OCI-LY1 (cell line): ENCODE data around the gene LRRC9.
"Not testable (repeated sequence)": the region's sequence is repeated elsewhere in the genome, so short reads cannot be mapped to it uniquely, and the experiment has no call there.

Source experiments
- H2AFZ ChIP-seq: fragments of 200-600 bp; sonication (generic), shearing (Covaris generic); 2 replicates; pipeline ENCODE4 v1.6.0; 2014; ENCODE audit warnings: antibody characterized with exemption, mild to moderate bottlenecking, low read length
- H3F3A ChIP-seq: fragments of 200-600 bp; sonication (generic), shearing (Covaris generic); 2 replicates; pipeline ENCODE4 v1.6.0; 2014; ENCODE audit warnings: mild to moderate bottlenecking, antibody characterized with exemption, low read length, moderate library complexity; ENCODE audit not compliant: insufficient read depth
- H3K27ac ChIP-seq: fragments of 200-600 bp; sonication (generic); 2 replicates; pipeline ENCODE4 v1.5.1; 2014; ENCODE audit warnings: low read length, mixed run types, mild to moderate bottlenecking, low read depth; ENCODE audit not compliant: poor library complexity, severe bottlenecking
- H3K27me3 ChIP-seq: fragments of 200-600 bp; sonication (generic); 2 replicates; pipeline ENCODE4 v1.6.0; 2014; ENCODE audit warnings: antibody characterized with exemption, mild to moderate bottlenecking, low read length, moderate library complexity; ENCODE audit not compliant: insufficient read depth
- H3K36me3 ChIP-seq: fragments of 200-600 bp; sonication (generic); 2 replicates; pipeline ENCODE4 v1.6.1; 2014; ENCODE audit warnings: mild to moderate bottlenecking, antibody characterized with exemption, low read length, moderate library complexity, mixed read lengths; ENCODE audit not compliant: insufficient read depth
- H3K4me1 ChIP-seq: fragments of 200-600 bp; sonication (generic); 2 replicates; pipeline ENCODE4 v1.5.1; 2014; ENCODE audit warnings: mild to moderate bottlenecking, low read length, moderate library complexity; ENCODE audit not compliant: insufficient read depth, severe bottlenecking
- H3K4me2 ChIP-seq: fragments of 200-600 bp; sonication (generic), shearing (Covaris generic); 2 replicates; pipeline ENCODE4 v1.6.1; 2014; ENCODE audit warnings: low read length
- H3K4me3 ChIP-seq: fragments of 200-600 bp; sonication (generic); 2 replicates; pipeline ENCODE4 v1.5.1; 2014; ENCODE audit warnings: low read length, low read depth, mild to moderate bottlenecking, mixed read lengths; ENCODE audit not compliant: poor library complexity, severe bottlenecking
- H3K79me2 ChIP-seq: fragments of 200-600 bp; shearing (Covaris generic); 2 replicates; pipeline ENCODE4 v1.6.1; 2016; ENCODE audit warnings: mixed run types, low read length, mixed read lengths; ENCODE audit not compliant: insufficient read depth
- H3K9ac ChIP-seq: fragments of 200-600 bp; sonication (generic), shearing (Covaris generic); 2 replicates; pipeline ENCODE4 v1.6.1; 2014; ENCODE audit warnings: mild to moderate bottlenecking, low read length, mixed read lengths
- H3K9me2 ChIP-seq: fragments of 200-600 bp; sonication (generic), shearing (Covaris generic); 2 replicates; pipeline ENCODE4 v1.6.1; 2014; ENCODE audit warnings: low read depth, mild to moderate bottlenecking, low read length, mixed read lengths
- H3K9me3 ChIP-seq: fragments of 200-600 bp; shearing (Covaris generic); 2 replicates; pipeline ENCODE4 v1.6.1; 2014; ENCODE audit warnings: low read length, mixed read lengths
- H4K20me1 ChIP-seq: fragments of 200-600 bp; sonication (generic), shearing (Covaris generic); 2 replicates; pipeline ENCODE4 v1.6.0; 2016; ENCODE audit warnings: mild to moderate bottlenecking, low read length; ENCODE audit not compliant: insufficient read depth
- EZH2 ChIP-seq: fragments of 200-600 bp; sonication (generic), shearing (Covaris generic); IDR thresholded peaks from 2 replicates; pipeline ENCODE4 v1.8.0; 2017; ENCODE audit warnings: borderline replicate concordance, mixed run types, mild to moderate bottlenecking, antibody characterized with exemption, low read length, moderate library complexity, mixed read lengths
- TF ChIP-seq, protein P1 (sequence below): fragments of 200-600 bp; sonication (generic), shearing (Covaris generic); IDR thresholded peaks from 2 replicates; pipeline ENCODE4 v1.5.1; 2017; ENCODE audit warnings: mild to moderate bottlenecking, antibody characterized with exemption, low read length, moderate library complexity, mixed read lengths

Gene LRRC9

DNA sequence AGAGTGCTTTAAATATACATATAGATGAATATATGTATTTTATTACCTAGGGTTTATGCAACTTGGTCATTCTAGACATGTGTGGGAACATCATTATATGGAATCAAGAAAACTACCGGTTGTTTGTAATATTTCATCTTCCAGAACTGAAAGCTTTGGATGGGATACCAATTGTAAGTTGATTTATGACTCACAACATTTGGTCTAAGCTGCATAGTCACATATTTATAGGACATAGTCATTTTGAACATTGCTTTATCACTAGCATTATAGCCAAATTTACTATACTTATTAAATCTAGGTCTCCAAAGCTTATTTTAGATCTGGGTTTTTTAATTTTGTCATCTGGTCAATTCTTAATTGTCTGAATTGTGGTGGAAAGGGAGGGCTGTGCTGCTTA is 88.1 kb downstream of the LRRC9 start:
- H3K4me1 ChIP-seq: no peaks in the 10 kb centered on the region
- no peak overlapping the region for H2AFZ ChIP-seq
- no peaks in the 10 kb centered on the region for H3K79me2 ChIP-seq
- H3K36me3 ChIP-seq: no peaks in the 10 kb centered on the region
- no peaks in the 10 kb centered on the region for H3F3A ChIP-seq
- H3K9me2 ChIP-seq: no peaks in the 10 kb centered on the region
- no peaks in the 10 kb centered on the region for H3K9me3 ChIP-seq
- H3K9ac ChIP-seq: no peak overlapping the region
- H3K4me3 ChIP-seq: no peak overlapping the region
- H3K27me3 ChIP-seq: no peaks in the 10 kb centered on the region
- H3K4me2 ChIP-seq: no peak overlapping the region
- H4K20me1 ChIP-seq: no peaks in the 10 kb centered on the region
- TF ChIP-seq, protein P1, sequence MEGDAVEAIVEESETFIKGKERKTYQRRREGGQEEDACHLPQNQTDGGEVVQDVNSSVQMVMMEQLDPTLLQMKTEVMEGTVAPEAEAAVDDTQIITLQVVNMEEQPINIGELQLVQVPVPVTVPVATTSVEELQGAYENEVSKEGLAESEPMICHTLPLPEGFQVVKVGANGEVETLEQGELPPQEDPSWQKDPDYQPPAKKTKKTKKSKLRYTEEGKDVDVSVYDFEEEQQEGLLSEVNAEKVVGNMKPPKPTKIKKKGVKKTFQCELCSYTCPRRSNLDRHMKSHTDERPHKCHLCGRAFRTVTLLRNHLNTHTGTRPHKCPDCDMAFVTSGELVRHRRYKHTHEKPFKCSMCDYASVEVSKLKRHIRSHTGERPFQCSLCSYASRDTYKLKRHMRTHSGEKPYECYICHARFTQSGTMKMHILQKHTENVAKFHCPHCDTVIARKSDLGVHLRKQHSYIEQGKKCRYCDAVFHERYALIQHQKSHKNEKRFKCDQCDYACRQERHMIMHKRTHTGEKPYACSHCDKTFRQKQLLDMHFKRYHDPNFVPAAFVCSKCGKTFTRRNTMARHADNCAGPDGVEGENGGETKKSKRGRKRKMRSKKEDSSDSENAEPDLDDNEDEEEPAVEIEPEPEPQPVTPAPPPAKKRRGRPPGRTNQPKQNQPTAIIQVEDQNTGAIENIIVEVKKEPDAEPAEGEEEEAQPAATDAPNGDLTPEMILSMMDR: no peak
- no peak for TF ChIP-seq EZH2
- no peak overlapping the region for H3K27ac ChIP-seq

DNA sequence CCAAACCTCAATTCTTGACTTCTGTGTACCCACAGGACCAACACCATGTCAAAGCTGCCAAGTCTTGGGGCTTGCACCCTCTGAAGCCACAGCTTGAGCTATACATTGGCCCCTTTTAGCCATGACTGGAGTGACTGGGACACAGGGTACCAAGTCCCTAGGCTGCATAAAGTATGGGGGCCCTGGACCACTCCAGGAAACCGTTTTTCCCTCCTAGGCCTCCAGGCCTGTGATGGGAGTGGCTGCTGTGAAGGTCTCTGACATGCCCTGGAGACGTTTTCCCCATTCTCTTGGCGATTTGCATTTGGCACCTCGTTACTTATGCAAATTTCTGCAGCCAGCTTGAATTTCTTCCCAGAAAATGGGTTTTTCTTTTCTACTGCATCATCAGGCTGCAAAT is 90.3 kb downstream of the LRRC9 start:
- H3K4me1 ChIP-seq, H3K9me3 ChIP-seq, H3K9ac ChIP-seq, H3K9me2 ChIP-seq, H3K79me2 ChIP-seq, H3K27ac ChIP-seq, H3F3A ChIP-seq, H4K20me1 ChIP-seq, H3K36me3 ChIP-seq, H2AFZ ChIP-seq, H3K4me2 ChIP-seq, H3K27me3 ChIP-seq, H3K4me3 ChIP-seq: not testable (repeated sequence)

DNA sequence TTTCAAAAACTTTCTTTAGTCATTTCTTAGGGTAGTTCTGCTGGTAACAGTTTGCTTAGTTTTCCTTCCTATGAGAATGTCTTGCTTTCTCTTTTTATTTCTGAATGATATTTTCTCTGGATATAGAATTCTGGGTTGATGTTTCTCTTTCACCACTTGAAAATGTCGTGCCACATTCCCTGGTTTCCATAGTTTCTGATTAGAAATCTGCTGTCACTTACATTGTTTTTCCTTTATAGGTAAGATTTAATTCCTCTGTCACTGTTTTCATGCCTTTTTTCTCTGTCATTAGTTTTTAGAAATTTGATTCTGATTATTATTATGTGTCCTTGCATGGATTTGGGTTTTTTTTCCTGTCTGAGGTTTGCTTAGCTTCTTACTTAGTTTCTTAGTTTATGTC is 94.5 kb downstream of the LRRC9 start:
- Histone ChIP-seq H3K27me3 (no peaks in the 10 kb centered on the region), H3F3A (no peaks in the 10 kb centered on the region), H3K9me2 (no peaks in the 10 kb centered on the region), H2AFZ (no peak overlapping the region), H3K9me3 (peaks cover 4% of the 10 kb centered on the region; the same call in 1 of the 2 replicates), H3K27ac (no peak overlapping the region), H3K4me1 (no peaks in the 10 kb centered on the region), H3K4me2 (no peak overlapping the region), H3K79me2 (no peaks in the 10 kb centered on the region), H3K9ac (no peak overlapping the region), H3K4me3 (no peak overlapping the region), H3K36me3 (no peaks in the 10 kb centered on the region), H4K20me1 (no peaks in the 10 kb centered on the region)
- no peak for TF ChIP-seq EZH2
- TF ChIP-seq, protein P1: no peak

DNA sequence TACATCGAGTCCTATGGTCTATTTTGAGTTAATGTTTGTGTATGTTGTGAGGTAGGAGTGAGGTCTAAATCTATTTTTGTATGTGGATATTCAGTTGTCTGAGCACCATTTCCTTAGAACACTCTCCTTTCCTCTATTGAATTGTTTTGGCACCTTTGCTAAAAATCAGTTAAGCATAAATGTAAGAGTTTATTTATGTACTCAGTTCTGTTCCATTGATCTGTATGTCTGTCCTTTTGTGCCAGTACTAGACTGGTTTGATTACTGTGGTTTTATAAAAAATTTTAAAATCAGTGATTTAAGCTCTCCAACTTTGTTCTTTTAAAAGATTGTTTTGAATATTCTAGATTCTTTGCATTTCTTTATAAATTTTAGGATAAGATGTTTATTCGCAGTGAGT is 101.7 kb downstream of the LRRC9 start:
- no peak overlapping the region for H2AFZ ChIP-seq
- H3K4me1 ChIP-seq: no peaks in the 10 kb centered on the region
- no peak overlapping the region for H3K9ac ChIP-seq
- H3K4me2 ChIP-seq: no peak overlapping the region
- no peaks in the 10 kb centered on the region for H4K20me1 ChIP-seq
- no peaks in the 10 kb centered on the region for H3K79me2 ChIP-seq
- H3K36me3 ChIP-seq: no peaks in the 10 kb centered on the region
- no peaks in the 10 kb centered on the region for H3K9me3 ChIP-seq
- no peaks in the 10 kb centered on the region for H3K27me3 ChIP-seq
- no peaks in the 10 kb centered on the region for H3K9me2 ChIP-seq
- H3K4me3 ChIP-seq: no peak overlapping the region
- TF ChIP-seq EZH2: no peak
- TF ChIP-seq, protein P1: no peak
- no peak overlapping the region for H3K27ac ChIP-seq
- no peaks in the 10 kb centered on the region for H3F3A ChIP-seq
